GM19099 (cell line): Measurements from ENCODE around the gene HOXA13.

ENCODE experiments used
- POLR2A ChIP-seq: IDR thresholded peaks from 3 replicates; pipeline ENCODE4 v1.6.1; 2011; ENCODE audit warnings: low read depth; ENCODE audit not compliant: insufficient read length; ENCODE audit errors: extremely low read depth

The HOXA13 gene

DNA sequence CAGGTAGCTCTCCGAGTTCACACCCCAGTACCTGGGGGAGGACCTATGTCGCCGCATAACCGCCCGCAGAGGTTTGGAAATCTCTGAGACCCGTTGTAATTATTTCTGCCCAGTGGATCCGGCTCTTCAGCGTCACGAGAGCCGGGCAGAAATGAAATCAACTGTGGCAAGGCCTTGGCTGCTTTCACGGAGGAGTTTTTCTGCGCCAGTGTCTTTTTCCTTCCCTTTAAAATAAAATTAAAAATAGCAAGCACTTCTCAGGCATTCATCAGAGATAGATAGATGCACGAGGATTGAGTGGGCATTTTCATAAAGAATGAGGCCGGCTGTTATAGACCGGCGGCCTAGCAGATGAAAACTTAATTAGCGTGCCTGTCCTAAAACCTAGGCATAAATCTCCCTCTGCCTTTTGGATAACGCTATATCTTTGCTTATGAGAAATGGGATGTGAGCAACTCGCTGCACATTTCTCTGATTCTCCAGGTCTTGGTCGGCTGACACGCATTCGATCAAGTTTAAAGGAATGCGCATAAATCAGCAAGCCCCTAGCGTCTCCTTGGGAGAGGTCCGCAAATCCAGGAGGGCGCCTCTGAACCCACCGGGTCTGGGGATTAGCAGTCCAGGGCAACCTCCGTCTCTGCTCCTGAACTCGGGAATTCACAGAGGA, 6.4 kb downstream of the HOXA13 start:
- TF ChIP-seq POLR2A: no peak

DNA sequence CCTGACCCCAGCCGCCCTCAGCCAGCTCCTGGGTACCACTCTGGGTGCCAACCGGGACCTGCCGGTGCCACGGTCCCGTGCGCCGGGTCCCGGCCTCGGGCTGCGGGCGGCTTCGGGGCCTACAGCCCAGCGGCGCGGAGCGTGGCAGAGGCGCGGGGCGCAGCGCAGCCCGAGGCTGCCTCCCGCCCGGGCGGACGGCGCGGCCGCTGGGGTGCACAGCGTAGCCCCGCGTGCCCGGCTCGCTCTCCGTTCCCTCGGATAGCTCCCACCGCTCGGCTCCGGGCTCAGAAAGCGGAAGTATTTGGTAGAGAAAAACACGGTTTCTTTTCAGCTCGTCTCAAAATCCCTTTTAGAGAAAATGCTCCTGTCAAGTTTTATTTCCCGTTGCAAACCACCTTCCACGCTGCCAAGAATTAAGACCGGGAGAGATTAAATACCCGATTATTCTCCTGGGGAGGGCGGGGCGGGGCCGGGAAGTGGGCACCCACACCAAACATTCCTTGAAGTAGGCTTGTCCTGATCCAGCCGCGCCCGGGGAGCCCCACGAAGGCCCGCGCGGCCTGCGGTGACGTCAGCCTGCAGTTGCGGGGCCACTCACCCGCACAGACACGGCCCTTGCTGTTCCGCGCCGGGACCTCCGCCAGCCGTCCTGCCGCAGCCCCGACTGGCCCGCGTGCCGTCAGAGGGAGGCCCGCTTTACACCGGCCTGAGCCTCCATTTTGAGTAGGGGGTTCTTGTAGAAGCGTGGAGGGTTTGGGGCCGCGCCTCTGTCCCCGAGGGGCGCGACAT, 7.2 kb downstream of the HOXA13 start:
- no peak for TF ChIP-seq POLR2A

GRCh38 chr7:27191833-27192545, 7.9 kb downstream of the HOXA13 start:
- TF ChIP-seq POLR2A: no peak

GRCh38 chr7:27191161-27191731, 8.6 kb downstream of the HOXA13 start:
- TF ChIP-seq POLR2A: no peak

DNA sequence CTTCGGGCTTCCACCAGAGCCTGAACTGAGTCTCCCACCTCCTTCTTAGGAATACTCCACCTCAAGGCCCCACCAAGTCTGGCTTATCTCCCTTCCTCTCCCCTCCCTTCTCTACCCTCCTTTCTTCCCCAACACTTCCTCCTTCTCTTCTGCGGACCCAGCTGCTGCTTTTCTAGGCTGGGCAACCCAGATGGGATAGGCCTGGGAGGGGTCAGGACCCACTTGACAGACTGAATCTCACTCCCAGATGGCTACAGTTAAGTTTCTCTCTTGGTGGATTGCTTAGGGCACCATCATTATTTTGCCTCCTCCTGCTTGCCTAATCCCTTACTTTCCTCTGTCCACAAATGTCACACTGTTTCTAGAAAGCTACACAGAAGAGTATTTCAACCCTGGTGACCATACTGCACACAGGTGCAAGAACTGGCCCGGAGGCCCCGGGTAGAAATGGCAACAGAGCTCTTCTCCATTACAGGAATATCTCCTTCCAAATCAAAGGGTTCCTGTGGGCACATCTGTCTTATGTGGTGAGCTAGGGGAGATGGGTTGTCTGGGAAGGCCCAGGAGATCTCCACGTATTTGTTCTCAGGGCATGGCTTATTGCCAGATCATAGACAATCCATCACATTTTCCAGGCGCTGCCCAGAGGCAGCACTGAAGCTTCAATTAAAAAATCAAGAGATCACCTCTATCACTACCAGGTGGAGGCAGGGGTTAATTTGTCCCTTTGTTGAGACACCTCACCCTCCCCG, 9.7 kb downstream of the HOXA13 start:
- no peak for TF ChIP-seq POLR2A

- no peak for TF ChIP-seq POLR2A
These were observed 10.4 kb downstream of the HOXA13 start for GRCh38 chr7:27189295-27189996.

GRCh38 chr7:27188386-27189294, 11.3 kb downstream of the HOXA13 start:
- TF ChIP-seq POLR2A: no peak

- no peak for TF ChIP-seq POLR2A
These were observed 12.2 kb downstream of the HOXA13 start for GRCh38 chr7:27187475-27188385.

DNA sequence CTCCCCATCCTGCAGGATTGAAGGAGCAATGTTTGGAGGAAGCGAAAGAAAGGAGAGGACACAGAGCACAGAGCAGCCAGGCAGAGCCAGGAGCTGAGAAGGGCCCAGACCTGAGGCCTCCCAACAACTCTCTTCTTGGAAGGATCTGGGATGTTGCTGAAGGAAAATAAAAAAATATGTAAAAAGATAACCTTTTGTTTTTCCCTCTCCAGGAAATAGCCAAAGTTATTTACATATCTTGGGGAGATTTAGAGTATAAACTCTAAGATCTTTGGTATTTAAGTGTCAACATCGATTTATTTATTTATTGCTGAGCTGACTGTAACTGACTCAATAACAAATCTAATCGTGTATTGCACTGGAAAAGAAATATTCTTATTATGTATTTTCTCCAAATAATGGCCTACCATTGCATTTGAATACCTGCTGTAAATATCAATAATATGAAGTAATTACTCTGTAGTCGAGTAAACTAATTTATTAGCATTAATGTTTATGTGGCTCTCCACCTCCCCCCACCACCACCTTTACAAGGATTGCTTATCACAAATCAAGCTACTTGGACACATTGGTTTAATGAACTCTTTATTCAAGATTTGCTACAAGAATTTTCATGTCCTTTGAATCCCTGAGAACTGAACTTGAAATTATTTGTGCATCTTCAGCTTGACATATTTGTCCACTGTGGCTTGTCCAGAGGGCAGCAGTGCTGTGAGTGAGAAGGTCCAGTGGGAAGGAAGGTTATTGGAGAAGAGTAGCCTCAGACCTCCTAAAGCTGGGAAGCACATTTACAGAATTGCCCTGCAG, 13.0 kb downstream of the HOXA13 start:
- TF ChIP-seq POLR2A: no peak

GRCh38 chr7:27185854-27186667, 13.8 kb downstream of the HOXA13 start:
- no peak for TF ChIP-seq POLR2A

DNA sequence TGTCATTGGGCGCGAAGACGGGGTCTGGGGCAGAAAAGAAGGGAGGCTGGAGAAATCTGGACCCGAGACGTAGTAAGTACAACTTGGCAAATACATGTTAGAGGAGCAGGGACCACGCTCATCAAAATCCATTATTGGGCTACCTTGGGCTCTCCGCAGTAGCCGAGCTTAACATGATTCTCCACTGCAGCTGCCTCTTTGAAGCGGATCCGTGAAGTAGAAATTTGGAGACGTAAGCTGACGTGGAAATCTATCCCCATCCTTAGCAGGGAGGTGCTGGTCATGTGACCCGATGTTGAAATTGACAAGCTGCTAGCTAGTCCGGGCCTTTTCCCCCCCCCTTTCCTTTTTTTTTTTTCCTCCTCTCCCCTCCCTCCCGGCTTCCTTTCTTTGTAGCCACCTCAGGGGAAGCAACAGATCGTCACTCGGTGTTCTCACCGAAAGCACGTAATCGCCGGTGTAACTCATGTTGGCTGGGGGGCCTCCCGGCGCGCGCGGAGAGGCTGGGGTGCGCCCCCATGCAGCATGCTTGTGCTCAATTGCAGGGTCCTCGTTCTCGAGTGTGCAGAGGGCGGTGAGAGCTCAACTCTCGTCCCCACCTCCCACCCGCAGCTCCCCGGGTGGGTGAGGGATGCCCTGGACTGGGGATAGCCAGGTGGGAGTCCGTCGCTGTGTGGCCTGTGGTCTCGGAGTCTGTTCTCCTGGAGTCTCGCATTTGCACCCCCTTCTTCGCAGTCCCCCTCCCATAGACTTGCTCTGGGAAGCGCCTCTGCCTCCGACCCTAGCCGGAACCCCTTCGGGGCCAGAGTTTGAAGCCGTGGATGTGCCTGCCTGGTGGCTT, 14.7 kb downstream of the HOXA13 start, which contains the start of gene HOXA11:
Gene HOXA11, minus strand, starts transcription at position 220 of the 841 bp plus-strand sequence. Its CDS starts 88 bp downstream, at position 132.
- no peak for TF ChIP-seq POLR2A
